ENCODE results near the gene ITGAE. TPM values are rescaled to one million over a fixed set of nuclear protein-coding genes. Genes with fewer than 3 reads are reported as not detected.

ITGAE gene
- total and polyA plus RNA-seq, 2 experiments from 2014 or later, result 11.7 to 44.9 TPM

GRCh38 chr17:3665834-3666233, 135.2 kb downstream of the ITGAE start (continued):
- no peak for TF ChIP-seq CTCF (conservative IDR thresholded peaks at IDR 0.05; ENCODE audit: low read depth in 2 of 2)
- TF ChIP-seq EZH2phosphoT487 (IDR thresholded peaks at IDR 0.05; ENCODE audit: unreplicated experiment), result no peak
- no peak for TF ChIP-seq ZNF114 (CRISPR knock-in tag; IDR thresholded peaks at IDR 0.05)
- TF ChIP-seq JUNB (IDR thresholded peaks at IDR 0.05; ENCODE audit: unreplicated experiment), result no peak
- TF ChIP-seq POLR2AphosphoS5 (IDR thresholded peaks at IDR 0.05; ENCODE audit: low read depth), result no peak
- no peak for TF ChIP-seq EZH2 (IDR thresholded peaks at IDR 0.05; ENCODE audit: low read depth, unreplicated experiment)

Other genes with a start within 250 kb of the ITGAE start
- gene TRPV3, start 243.4 kb downstream of the ITGAE start, total RNA-seq (2014; rRNA removed; shearing (Covaris generic)), result 0.69 and 0.70 TPM in 2 replicates
- gene TRPV3, start 243.4 kb downstream of the ITGAE start, polyA plus RNA-seq (2016; fragmentation: Nextera tagmentation; extraction: Ambion mirVana), result 0.15 and 0.82 TPM in 2 replicates
- 3.8 and 4.0 TPM in 2 replicates for gene TRPV1, start 191.8 kb downstream of the ITGAE start, total RNA-seq (2014; rRNA removed; shearing (Covaris generic))
- gene TRPV1, start 191.8 kb downstream of the ITGAE start, polyA plus RNA-seq (2016; fragmentation: Nextera tagmentation; extraction: Ambion mirVana), result 2.3 and 4.2 TPM in 2 replicates
- gene SHPK, start 164.9 kb downstream of the ITGAE start, total RNA-seq (2014; rRNA removed; shearing (Covaris generic)), result 34.3 and 36.7 TPM in 2 replicates
- 11.3 and 11.5 TPM in 2 replicates for gene SHPK, start 164.9 kb downstream of the ITGAE start, polyA plus RNA-seq (2016; fragmentation: Nextera tagmentation; extraction: Ambion mirVana)
- 21.8 and 30.1 TPM in 2 replicates for gene CTNS, start 164.4 kb downstream of the ITGAE start, total RNA-seq (2014; rRNA removed; shearing (Covaris generic))
- gene CTNS, start 164.4 kb downstream of the ITGAE start, polyA plus RNA-seq (2016; fragmentation: Nextera tagmentation; extraction: Ambion mirVana), result 5.9 and 6.4 TPM in 2 replicates
- 113 and 134 TPM in 2 replicates for gene TAX1BP3, start 132.6 kb downstream of the ITGAE start, total RNA-seq (2014; rRNA removed; shearing (Covaris generic))
- gene TAX1BP3, start 132.6 kb downstream of the ITGAE start, polyA plus RNA-seq (2016; fragmentation: Nextera tagmentation; extraction: Ambion mirVana), result 93.0 and 98.7 TPM in 2 replicates
- 27.6 and 48.0 TPM in 2 replicates for gene EMC6, start 132.4 kb downstream of the ITGAE start, total RNA-seq (2014; rRNA removed; shearing (Covaris generic))
- gene EMC6, start 132.4 kb downstream of the ITGAE start, polyA plus RNA-seq (2016; fragmentation: Nextera tagmentation; extraction: Ambion mirVana), result 230 and 232 TPM in 2 replicates
- 11.6 and 13.6 TPM in 2 replicates for gene P2RX5, start 105.0 kb downstream of the ITGAE start, total RNA-seq (2014; rRNA removed; shearing (Covaris generic))
- gene P2RX5, start 105.0 kb downstream of the ITGAE start, polyA plus RNA-seq (2016; fragmentation: Nextera tagmentation; extraction: Ambion mirVana), result 7.4 and 7.5 TPM in 2 replicates
- gene HASPIN, start 77.3 kb downstream of the ITGAE start, total RNA-seq (2014; rRNA removed; shearing (Covaris generic)), result 34.0 and 35.1 TPM in 2 replicates
- 5.8 and 6.1 TPM in 2 replicates for gene HASPIN, start 77.3 kb downstream of the ITGAE start, polyA plus RNA-seq (2016; fragmentation: Nextera tagmentation; extraction: Ambion mirVana)
- 34.6 and 42.8 TPM in 2 replicates for gene NCBP3, start 45.1 kb upstream of the ITGAE start, total RNA-seq (2014; rRNA removed; shearing (Covaris generic))
- 28.1 and 35.5 TPM in 2 replicates for gene NCBP3, start 45.1 kb upstream of the ITGAE start, polyA plus RNA-seq (2016; fragmentation: Nextera tagmentation; extraction: Ambion mirVana)
- gene CAMKK1, start 91.9 kb upstream of the ITGAE start, total RNA-seq (2014; rRNA removed; shearing (Covaris generic)), result 7.1 and 8.7 TPM in 2 replicates
- gene CAMKK1, start 91.9 kb upstream of the ITGAE start, polyA plus RNA-seq (2016; fragmentation: Nextera tagmentation; extraction: Ambion mirVana), result 4.3 TPM in 2 replicates
- 0.19 and 2.2 TPM in 2 replicates for gene P2RX1, start 115.3 kb upstream of the ITGAE start, total RNA-seq (2014; rRNA removed; shearing (Covaris generic))
- 0.17 and 0.31 TPM in 2 replicates for gene P2RX1, start 115.3 kb upstream of the ITGAE start, polyA plus RNA-seq (2016; fragmentation: Nextera tagmentation; extraction: Ambion mirVana)
- 32.6 and 35.2 TPM in 2 replicates for gene ATP2A3, start 163.2 kb upstream of the ITGAE start, total RNA-seq (2014; rRNA removed; shearing (Covaris generic))
- 8.2 and 9.6 TPM in 2 replicates for gene ATP2A3, start 163.2 kb upstream of the ITGAE start, polyA plus RNA-seq (2016; fragmentation: Nextera tagmentation; extraction: Ambion mirVana)

Data from GM23338 (cell line).